Esophagus (tissue), 2 donors: Measurements from ENCODE around the gene GDF9. TPM values are rescaled to one million over a fixed set of nuclear protein-coding genes. Genes with fewer than 3 reads are reported as not detected.

Source experiments
- H3K27ac ChIP-seq, 2 donors: one replicate each; pipeline ENCODE4 v1.5.1; 2013; ENCODE audit warnings: low read depth in 2 of 2, mild to moderate bottlenecking in 2 of 2, inconsistent platforms in 1 of 2, low read length in 1 of 2, moderate library complexity in 1 of 2
- H3K27me3 ChIP-seq, 2 donors: one replicate each; pipeline ENCODE4 v1.6.1; 2013; ENCODE audit warnings: low read length in 2 of 2, control low read depth in 1 of 2, mild to moderate bottlenecking in 1 of 2; ENCODE audit not compliant: insufficient read depth in 2 of 2, control insufficient read depth in 1 of 2
- H3K36me3 ChIP-seq, 2 donors: one replicate each; pipeline ENCODE4 v1.6.1; 2013; ENCODE audit warnings: low read length in 1 of 2; ENCODE audit not compliant: control insufficient read depth in 2 of 2, insufficient read depth in 2 of 2
- H3K4me1 ChIP-seq, 2 donors: one replicate each; pipeline ENCODE4 v1.6.1; 2013; ENCODE audit warnings: low read length in 1 of 2; ENCODE audit not compliant: control insufficient read depth in 2 of 2, insufficient read depth in 2 of 2
- H3K4me3 ChIP-seq, 2 donors: one replicate each; pipeline ENCODE4 v1.5.1; 2013; ENCODE audit warnings: low read length in 2 of 2, mild to moderate bottlenecking in 2 of 2, low read depth in 1 of 2, moderate library complexity in 1 of 2
- H3K9me3 ChIP-seq, 2 donors: one replicate each; pipeline ENCODE4 v1.6.1; 2013; ENCODE audit warnings: mild to moderate bottlenecking in 2 of 2, low read depth in 1 of 2, low read length in 1 of 2, moderate library complexity in 1 of 2; ENCODE audit not compliant: control insufficient read depth in 2 of 2, insufficient read depth in 1 of 2
- WGBS, 2 donors: extraction: QIAGEN DNeasy Blood & Tissue Kit; methylation state at CpG; one replicate each; pipeline ENCODE4 v1.1.7; 2013; 5-methylcytosine and 5-hydroxymethylcytosine counted together
- polyA plus RNA-seq, 2 donors: library from polyadenylated mRNA; stranded (reverse); fragments of 200-250 nt; gene quantifications; one replicate each; pipeline ENCODE4 v1.2.3, GENCODE V29; 2013
- donor health status: healthy with polysubstance abuse.
- donor health status: Bipolar disorder and iron deficiency.

The GDF9 gene
- polyA plus RNA-seq, 2 donors = 0.16 to 0.55 TPM

- Histone ChIP-seq H3K36me3 (no peaks in the 10 kb centered on the region), H3K9me3 (peaks cover 0 to 3% of the 10 kb centered on the region in 2 donors), H3K4me3 (no peak overlapping the region), H3K27ac (no peak overlapping the region), H3K27me3 (peaks cover 0 to 5% of the 10 kb centered on the region in 2 donors), H3K4me1 (peaks cover 2 to 6% of the 10 kb centered on the region in 2 donors)
Observed at GRCh38 chr5:132816554-132816953, 49.7 kb downstream of the GDF9 start.

DNA sequence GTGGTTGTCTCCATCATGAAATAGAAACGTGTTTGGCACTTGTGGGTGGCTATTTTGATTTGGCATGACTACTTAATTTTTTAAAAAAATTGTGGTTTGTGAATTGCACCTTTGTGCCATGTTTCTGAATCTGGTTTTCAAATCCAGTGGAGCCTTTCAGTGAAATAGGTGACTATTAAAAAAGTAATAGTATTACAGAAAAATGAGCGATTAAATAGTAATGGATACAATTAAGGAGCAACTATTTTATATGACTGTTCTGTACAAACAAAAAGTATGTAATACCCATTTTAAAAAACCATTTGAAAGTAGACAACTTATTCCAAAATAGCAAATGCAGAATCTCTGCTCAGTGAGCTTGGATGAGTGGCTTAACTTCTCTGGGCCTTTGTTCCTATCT is 50.2 kb downstream of the GDF9 start:
- Histone ChIP-seq H3K27me3 (peaks cover 0 to 6% of the 10 kb centered on the region in 2 donors), H3K4me3 (no peak overlapping the region), H3K27ac (no peak overlapping the region), H3K9me3 (peaks cover 0 to 3% of the 10 kb centered on the region in 2 donors), H3K36me3 (no peaks in the 10 kb centered on the region), H3K4me1 (peaks cover 2 to 6% of the 10 kb centered on the region in 2 donors)
- WGBS, 2 donors = 76 to 79% methylated on average over 2 of the region's 2 CpGs

GRCh38 chr5:132815454-132815853 is 50.8 kb downstream of the GDF9 start:
- Histone ChIP-seq H3K9me3 (peaks cover 0 to 3% of the 10 kb centered on the region in 2 donors), H3K27ac (no peak overlapping the region), H3K4me1 (peaks cover 2 to 6% of the 10 kb centered on the region in 2 donors), H3K36me3 (no peaks in the 10 kb centered on the region), H3K27me3 (peaks cover 0 to 7% of the 10 kb centered on the region in 2 donors), H3K4me3 (no peak overlapping the region)
- WGBS, 2 donors = 96 to 98% methylated on average over 1 of the region's 1 CpG

- peak overlapping the region; percentile 3 to 57 for H3K4me3 ChIP-seq
- H3K27me3 ChIP-seq = peaks cover 0 to 7% of the 10 kb centered on the region in 2 donors
- no peak overlapping the region for H3K27ac ChIP-seq
- H3K36me3 ChIP-seq = no peaks in the 10 kb centered on the region
- 62 to 68% methylated on average over 68 to 81 of the region's 81 CpGs for WGBS, 2 donors
- H3K9me3 ChIP-seq = peaks cover 0 to 3% of the 10 kb centered on the region in 2 donors
- H3K4me1 ChIP-seq = peaks cover 2 to 6% of the 10 kb centered on the region in 2 donors
Observed at GRCh38 chr5:132814503-132815294, 51.6 kb downstream of the GDF9 start.

DNA sequence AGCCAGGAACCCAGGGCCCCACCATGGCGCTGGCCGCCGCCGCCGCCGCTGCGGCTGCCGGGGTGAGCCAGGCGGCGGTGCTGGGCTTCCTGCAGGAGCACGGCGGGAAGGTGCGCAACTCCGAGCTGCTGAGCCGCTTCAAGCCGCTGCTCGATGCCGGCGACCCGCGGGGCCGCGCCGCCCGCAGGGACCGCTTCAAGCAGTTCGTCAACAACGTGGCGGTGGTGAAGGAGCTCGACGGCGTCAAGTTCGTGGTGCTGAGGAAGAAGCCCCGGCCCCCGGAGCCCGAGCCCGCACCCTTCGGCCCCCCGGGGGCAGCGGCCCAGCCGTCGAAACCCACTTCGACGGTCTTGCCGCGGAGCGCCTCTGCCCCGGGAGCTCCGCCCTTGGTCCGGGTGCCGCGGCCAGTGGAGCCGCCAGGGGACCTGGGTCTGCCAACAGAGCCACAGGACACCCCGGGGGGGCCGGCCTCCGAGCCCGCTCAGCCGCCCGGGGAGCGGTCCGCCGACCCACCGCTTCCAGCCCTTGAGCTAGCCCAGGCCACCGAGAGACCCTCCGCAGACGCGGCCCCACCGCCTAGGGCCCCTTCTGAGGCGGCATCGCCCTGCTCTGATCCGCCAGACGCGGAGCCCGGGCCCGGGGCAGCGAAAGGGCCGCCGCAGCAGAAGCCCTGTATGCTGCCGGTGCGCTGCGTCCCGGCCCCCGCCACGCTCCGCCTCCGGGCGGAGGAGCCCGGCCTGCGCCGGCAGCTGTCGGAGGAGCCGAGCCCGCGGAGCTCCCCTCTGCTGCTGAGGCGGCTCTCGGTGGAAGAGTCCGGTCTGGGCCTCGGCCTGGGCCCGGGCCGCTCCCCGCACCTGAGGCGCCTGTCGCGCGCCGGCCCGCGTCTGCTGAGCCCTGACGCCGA is 52.4 kb downstream of the GDF9 start:
- 7 to 8% methylated on average over 82 to 110 of the region's 110 CpGs for WGBS, 2 donors
- H3K27me3 ChIP-seq = peaks cover 0 to 7% of the 10 kb centered on the region in 2 donors
- no peaks in the 10 kb centered on the region for H3K36me3 ChIP-seq
- peaks cover 0 to 3% of the 10 kb centered on the region in 2 donors for H3K9me3 ChIP-seq
- H3K4me3 ChIP-seq = peak overlapping the region; percentile 47 to 57
- peaks cover 0 to 6% of the 10 kb centered on the region in 2 donors for H3K4me1 ChIP-seq
- no peak overlapping the region for H3K27ac ChIP-seq

DNA sequence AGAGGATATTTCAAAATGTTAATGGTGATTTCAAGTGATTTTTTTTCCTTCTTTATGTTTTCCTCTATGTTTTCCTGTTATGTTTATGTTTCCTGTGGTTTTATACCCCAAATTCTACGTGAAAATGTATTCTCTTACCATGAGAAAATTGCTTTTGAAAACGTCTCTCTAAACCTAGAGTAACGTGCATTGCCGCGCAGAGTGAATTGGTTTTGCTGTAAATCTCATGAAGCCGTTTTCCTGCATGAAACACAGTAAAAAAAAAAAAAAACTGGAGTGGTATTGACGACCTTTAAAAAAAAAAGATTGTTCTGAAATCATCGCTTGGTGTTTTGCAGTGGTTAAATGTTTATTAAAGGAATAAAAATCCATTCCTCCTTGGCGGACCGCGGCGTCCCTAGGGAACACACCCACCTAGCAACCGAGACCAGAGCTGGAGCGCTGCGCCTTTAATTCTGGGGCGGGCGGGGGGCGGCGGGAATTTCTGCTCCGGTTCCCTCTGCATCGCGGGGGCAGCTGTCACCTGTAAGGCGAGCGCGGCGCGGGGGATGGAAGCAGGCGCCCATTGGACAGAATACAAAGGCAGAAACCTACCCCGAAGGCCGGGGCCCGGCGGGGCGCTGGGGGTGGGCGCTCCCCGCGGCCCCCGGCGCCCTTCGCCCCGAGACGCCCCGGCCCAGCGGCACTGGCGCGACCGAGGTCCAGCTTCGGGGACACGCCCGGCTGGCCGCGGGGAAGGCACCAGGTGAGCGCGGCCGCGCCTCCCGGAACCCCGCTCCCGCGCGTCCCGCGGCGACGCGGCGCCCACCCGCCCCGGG is 53.3 kb downstream of the GDF9 start, which contains the start of gene SOWAHA:
Gene SOWAHA, plus strand, starts transcription at position 522 of the 818 bp plus-strand sequence. CDS start 320 bp downstream, outside the sequence.
- WGBS, 2 donors = 3 to 4% methylated on average over 53 to 68 of the region's 68 CpGs
- Histone ChIP-seq H3K9me3 (peaks cover 0 to 3% of the 10 kb centered on the region in 2 donors), H3K36me3 (no peaks in the 10 kb centered on the region), H3K4me3 (peak within 1 kb of the TSS; percentile 47 to 57), H3K4me1 (peaks cover 0 to 6% of the 10 kb centered on the region in 2 donors), H3K27me3 (peaks cover 0 to 7% of the 10 kb centered on the region in 2 donors), H3K27ac (no peak within 1 kb of the TSS)

- Histone ChIP-seq H3K27ac (no peak overlapping the region), H3K4me1 (peaks cover 0 to 6% of the 10 kb centered on the region in 2 donors), H3K36me3 (no peaks in the 10 kb centered on the region), H3K4me3 (no peak overlapping the region), H3K27me3 (peaks cover 0 to 7% of the 10 kb centered on the region in 2 donors), H3K9me3 (peaks cover 0 to 3% of the 10 kb centered on the region in 2 donors)
- 64 to 65% methylated on average over 18 of the region's 18 CpGs for WGBS, 2 donors
Observed at GRCh38 chr5:132812123-132812765, 54.0 kb downstream of the GDF9 start.
